Activated CD4-positive, alpha-beta T cell treated with anti-CD3 and anti-CD28 coated beads for 1 hour (primary cell): ENCODE results near the gene APCDD1L.

Source experiments
- DNase-seq: peaks from one replicate; pipeline ENCODE4 v3.0.0-alpha.2; 2020

APCDD1L gene

DNA sequence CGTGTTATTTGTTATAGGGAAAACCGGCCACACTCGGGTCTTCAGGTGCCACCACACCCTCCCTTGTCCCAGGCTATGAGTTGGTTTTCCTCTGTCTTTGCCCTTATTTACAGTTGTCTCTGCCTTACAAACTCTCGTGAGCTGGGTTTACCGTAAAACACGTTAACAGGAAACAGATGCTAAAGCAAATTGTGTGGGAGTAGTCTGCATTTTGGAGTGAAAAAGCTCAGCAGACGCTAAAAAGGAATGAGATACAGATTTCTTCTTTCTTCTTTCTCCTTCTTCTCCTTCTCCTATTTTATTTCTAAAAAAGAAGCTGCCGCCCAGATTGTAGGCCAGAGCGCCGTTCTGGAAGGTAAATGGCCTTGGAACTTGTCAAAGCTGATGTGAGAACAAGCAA lies 51.9 kb downstream of the APCDD1L start:
- no peak for DNase-seq

DNA sequence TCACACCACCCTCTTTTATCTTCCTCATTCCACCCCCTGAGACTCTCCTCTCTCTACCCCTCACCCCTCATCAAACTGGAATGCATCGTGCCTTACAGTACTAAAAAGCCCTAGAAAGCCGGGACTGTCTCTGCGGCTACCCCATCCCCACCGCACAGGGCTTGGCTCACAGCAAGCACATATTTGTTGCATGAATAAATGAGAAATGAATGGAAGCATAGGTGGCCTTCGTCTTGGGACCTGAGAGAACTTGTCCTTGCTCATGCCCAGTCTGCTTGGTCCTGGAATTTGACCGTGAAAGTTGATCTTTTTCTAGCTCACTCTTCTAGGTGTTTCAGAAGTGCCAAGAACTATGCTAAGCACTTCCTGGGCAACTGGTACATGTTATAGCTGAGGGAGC lies 53.3 kb downstream of the APCDD1L start:
- no peak for DNase-seq

DNA sequence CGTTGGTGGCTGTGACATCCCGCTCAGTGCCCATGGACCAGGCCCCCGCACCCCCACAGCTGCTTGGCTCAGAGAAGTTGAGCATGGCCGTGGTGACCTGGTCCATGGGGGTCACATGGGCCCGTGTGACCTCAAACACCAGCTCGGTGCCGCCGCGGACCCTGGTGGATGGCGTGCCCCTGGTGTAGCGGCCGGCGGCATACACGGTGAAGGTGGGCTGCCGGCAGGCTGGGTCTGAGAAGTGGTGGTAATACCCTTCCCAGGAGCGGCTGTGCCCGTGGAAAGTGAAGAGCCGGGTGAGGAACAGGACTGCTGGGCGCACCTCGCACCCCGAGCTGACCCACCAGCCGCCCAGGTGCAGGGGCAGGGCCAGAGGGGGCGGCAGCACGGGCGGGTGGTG lies 54.1 kb downstream of the APCDD1L start:
- no peak for DNase-seq

DNA sequence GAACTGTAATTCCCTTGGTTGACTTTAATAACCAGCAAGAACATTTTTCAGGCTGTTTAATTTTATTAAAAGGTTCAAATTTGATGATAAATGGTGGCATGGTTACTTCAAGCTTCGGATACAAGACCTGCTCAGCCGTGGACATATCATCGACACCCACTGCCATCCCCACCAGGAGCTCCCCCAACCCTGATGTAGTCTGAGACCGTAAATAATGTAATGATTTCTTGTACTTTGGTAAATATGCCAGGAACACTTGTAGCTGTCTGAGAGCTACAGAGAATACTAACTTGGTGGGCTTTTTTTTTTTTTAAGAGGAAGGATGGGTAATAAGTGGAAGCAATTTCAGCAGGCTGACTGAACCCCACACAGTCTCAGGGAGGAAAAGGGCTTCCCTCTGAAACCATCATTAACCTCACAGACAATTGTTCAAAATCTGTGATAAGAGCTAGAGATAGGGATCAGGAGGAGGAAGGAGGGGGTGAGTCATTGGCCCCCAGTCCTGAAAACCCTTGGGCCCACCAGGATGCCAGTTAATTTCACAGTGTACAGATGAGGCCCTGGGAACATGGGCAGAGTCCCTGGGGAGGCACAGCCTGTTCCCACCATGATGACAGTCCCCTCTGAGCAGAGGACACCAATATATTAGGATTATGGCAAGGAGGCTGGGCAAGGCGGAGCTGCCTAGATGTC lies 56.0 kb downstream of the APCDD1L start:
- no peak for DNase-seq

DNA sequence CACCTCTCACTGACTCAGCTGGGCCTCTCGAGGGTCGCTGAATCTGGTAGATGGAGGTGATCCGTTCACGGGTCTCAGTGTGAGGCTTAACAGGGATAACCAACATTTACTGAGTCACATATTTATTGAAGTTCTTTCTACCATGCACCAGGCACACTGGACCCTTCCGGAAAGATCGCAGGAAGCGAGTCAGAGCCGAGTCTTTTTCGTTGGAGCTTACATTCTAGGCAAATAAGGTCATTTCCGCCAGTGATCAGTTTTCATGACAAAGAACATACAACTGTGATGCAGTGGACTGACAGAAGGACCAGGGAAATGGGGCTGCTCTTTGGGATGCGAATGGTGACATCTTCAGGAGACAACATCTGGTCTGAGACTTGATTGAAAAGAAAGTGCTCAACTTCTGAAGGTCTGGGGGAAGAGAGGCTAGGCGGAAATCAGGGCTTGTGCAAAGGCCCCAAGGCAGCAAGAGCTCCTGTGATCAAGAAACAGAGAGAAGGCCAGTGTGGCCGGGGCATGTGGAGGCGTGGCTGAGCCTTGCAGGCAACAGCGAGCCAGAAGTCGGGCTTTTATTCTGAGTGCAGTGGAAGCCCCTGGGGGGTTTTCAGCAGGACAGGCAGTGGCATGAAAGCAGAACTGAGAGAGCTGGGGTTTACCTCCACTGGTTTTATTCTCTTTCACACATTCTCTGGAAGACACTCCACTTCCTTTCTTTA lies 56.7 kb downstream of the APCDD1L start:
- DNase-seq = no peak

DNA sequence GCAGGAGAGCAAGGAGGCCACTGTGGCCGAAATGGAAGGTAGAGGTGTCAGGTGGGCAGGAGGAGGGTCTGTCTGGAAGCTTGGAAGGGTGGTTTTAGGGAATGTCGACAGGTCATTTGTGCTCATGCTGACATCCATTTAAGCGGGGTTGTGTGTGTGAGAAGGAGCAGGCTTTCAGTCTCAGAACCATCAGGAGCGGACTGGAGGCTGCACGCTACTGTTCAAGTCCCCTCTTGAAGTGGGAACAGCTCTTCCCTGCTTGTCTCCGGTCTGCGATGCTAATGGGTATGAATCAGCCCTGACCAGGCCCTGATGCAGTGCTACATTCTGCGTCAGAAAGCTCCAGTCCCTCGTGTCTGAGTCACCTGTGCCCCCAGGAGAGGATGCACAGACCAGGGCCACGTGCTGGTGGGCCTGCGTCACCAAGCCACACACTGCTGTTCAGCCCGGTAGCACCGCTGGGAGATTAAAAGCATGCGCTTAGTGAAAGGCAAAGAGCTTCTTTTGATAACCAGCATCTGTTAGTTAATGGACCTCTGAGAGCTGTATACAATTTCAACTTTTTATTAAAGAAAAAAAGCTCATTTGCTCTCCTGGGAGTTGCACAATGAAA lies 58.0 kb downstream of the APCDD1L start:
- DNase-seq = no peak

DNA sequence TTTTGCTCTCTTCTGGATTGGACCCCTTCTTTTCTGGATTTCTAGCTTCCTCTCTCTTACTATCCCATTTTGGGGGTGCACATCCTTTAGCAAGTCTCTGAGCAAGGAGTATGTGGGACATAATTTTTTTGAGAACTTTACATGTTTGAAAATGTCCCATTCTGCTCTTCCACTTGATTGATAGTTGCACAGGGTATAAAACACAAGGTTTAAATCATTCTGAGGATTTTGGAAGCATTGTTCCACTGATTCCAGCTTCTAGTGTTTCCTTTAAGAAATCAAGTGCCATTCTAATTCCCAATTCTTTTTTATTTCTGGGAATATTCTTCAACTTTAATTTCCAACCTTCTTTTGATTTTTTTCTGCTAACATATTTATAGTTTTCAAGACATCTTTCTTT lies 60.7 kb downstream of the APCDD1L start:
- DNase-seq = no peak

DNA sequence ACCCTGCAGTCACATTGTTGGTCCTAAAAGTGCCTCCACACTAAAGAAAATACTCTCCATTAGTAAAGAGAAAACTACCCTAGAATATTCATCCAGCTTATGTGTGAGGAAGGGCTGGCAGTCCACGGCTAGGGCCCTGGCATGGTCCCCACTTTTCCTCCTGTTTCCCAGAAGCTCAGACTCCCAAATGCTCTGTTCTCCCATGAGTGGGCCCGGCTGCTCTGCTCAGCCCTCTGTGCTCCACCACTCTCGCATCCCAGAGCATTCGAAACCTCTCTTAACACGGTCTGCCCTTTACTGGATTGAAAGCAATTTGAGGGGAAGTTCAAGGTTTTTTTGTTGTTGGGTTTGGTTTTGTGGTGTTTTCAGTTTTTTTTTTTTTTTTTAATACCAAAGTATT lies 61.8 kb downstream of the APCDD1L start:
- no peak for DNase-seq

DNA sequence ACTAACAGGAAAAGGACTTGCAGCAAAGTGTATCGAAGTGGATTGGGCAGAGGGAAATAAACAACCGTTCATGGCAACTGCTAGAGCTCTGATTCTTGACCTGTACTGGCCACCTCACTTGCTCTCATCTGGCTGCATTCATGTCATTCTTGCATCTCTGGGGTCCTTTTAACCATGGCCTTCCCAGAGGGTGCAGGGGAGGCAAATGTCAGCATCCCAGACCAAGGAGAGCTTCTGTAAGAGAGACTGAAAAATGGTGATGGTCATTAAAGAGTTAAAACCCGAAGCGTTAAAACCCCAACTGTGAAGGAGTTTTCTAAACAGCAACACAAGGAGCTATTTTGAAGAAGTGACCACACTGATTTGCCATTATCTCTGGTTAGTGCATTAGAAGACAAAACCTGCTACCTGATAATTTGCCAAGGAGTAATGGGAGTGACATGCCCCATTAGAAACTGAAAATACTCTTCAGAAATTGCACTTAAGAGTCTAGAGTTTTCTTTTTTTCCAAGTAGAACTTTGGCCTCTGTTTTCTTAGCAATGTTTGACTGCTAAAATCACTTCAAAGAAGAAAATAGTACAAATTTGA lies 62.4 kb downstream of the APCDD1L start:
- DNase-seq = no peak

DNA sequence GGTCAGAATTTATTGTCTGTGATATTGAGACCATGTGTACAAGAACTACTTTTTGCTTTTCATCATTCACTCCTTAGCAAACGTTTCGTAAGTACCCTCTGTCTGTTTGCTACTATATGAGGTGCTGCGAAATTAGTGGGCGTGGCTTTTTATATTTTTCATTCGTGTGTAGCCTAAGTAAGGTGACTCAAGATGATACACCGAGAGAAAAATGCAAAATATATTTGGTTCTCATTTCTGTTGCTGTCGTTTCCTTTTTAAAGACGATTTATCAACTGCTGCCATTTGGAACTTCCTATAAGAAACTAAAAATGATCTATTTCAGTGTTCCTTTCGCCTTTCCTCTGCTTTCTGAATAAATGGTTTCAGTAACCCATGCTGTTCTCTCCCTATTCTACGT lies 64.9 kb downstream of the APCDD1L start:
- no peak for DNase-seq

DNA sequence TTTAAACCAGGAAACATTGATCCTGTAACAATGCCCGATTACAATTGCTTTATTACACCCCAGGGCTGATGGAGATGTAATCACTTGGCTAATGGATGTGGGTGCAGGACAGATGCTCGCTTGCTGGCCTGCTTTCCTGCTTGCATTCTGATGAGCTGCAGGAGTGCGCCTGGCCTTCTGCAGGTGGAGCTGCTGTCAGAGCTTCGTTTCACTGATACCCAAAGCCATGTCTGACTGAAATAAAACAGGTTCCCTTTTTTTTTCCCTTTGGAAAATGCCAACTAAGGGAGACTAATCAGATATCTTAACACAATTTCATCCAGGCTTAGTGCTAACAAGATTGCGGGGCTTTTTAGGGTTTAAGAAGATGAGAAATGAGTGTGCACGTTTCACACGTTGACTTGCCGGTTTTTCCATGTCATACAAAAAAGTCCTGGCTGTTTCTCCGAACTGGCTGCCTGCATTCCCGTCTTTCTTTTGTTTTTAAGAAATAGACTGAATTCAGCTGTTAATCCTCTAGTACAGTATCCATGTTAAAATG lies 65.4 kb downstream of the APCDD1L start:
- DNase-seq = no peak

DNA sequence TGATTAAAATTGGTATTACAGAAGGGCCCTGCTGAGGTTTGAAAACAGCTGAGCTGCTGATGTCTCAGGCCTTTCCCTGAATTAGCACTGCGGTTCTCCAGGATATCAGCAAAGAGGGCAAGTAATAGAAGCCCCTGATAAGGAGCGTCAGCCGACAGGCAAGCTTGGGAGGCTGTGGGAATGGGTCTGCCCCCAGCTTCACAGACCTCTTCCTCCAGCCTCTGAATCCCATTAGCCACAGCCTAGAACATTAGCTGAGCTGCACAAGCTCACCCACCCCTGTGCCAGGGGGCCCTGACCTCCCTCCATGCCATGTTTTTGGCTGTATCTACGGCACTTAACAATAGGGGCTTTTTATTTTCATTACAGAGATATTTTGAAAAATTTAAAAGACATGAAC lies 66.2 kb downstream of the APCDD1L start:
- DNase-seq = no peak

DNA sequence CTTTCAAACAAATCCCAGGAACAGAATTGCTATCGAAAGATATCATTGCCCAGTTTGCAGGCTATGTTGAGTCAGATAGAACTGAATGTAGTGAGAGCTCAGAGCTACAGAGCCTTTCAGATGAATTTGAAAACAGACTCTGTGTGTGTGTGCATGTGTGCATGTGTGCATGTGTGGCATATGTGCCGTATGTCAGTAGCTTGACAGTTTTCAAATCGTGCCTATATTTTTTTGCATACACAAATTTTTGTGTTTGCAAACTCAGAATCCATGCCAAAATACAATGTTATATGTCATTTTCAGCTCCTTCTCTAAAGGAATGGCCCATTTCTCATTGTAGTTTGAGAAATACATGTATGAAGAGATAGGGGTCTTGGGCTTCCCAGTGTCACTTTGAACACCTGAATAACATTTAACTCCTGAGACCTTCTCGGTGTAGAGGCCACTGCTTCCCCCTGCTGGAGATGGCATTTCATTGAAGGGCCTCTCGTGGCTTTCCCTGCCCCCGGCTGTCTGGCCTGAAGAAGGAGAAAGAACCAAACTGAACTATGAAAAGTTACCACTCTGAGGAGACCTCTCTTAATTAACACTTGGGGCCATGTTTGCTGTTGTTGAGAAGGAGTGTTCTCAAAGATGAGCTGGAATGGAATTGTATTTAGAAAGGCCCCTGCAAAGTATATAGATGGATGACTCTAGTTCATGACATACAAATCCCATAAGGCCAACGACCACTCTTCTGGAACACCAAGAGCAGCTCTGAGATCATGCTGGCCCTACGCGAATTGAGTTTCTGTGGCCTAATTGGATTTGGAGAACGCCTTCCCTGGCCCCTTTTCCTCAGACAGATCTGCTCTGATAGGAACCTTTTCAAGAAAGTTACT lies 67.4 kb downstream of the APCDD1L start:
- peak; percentile 35 for DNase-seq

DNA sequence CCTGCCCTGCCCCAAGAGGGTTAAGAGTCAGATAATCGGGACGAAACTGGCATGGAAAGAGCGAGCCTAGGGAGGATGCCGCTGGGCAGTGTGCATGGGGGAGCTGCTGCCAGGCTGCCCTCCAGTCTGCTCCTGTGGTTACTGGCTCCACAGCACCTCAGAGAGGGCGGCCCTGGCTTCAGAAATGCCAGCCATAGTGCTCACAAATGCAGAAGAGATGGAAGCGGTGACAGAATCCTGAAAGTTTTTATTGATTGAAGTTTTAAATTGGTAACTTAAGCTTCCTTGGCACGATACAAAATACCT lies 68.3 kb downstream of the APCDD1L start:
- no peak for DNase-seq

DNA sequence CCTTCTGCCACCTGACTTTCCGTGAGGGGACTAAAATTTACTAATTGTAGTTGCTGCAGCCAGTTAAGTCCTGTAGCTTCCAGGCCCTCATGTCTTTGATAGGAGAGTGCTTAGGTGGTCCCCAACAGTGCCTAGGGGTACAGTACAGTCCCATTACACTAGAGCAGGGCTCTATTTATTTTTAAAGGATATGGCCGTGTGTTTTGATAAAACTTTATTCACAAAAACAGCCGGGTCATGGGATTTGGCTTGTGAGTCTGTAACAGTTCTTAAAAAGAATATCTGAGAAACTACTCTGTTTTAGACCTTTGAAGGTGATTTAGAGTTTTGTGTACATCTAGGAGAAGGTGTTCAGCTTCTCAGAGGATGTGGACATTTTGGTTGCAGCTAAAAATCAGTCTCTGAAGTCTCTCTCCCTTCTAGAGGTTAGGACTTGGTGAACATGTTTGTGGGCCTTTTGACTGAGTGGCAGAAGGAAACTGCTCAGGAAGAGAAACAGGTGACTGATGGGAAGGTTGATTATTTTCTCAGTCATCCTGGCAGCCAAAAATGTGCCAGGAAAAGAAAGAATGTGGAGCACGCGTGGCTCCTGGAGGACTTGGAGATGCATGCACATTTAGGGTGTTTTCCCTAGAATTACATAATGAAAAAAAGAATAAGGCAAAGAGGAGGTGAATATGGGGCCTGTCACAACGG lies 68.8 kb downstream of the APCDD1L start:
- no peak for DNase-seq

DNA sequence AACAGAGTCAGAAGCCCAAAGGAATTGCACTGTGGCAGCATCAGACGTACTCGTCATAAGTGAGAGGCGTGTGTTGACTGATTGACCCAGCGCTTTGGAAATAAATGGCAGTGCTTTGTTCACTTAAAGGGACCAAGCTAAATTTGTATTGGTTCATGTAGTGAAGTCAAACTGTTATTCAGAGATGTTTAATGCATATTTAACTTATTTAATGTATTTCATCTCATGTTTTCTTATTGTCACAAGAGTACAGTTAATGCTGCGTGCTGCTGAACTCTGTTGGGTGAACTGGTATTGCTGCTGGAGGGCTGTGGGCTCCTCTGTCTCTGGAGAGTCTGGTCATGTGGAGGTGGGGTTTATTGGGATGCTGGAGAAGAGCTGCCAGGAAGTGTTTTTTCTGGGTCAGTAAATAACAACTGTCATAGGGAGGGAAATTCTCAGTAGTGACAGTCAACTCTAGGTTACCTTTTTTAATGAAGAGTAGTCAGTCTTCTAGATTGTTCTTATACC lies 70.4 kb downstream of the APCDD1L start:
- DNase-seq = no peak

DNA sequence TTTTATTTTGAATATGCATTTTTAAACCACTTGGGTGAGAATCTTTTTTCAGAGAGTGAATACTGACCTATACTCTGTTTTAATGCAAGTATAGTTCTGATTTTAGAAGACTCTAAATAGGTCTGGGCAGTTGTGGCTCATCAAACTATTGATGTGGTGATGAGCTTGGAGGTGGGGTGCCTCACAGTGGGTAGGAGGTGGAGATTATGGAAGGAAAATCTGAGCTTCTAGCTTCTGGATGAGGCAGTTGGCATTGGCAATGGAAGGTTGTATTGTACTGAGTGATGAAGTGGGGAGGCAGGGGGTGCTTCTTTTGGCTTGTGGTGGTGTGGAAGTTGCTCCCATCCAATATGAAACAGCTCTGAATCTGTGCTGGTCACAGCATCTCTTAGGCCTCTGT lies 73.5 kb downstream of the APCDD1L start:
- no peak for DNase-seq

DNA sequence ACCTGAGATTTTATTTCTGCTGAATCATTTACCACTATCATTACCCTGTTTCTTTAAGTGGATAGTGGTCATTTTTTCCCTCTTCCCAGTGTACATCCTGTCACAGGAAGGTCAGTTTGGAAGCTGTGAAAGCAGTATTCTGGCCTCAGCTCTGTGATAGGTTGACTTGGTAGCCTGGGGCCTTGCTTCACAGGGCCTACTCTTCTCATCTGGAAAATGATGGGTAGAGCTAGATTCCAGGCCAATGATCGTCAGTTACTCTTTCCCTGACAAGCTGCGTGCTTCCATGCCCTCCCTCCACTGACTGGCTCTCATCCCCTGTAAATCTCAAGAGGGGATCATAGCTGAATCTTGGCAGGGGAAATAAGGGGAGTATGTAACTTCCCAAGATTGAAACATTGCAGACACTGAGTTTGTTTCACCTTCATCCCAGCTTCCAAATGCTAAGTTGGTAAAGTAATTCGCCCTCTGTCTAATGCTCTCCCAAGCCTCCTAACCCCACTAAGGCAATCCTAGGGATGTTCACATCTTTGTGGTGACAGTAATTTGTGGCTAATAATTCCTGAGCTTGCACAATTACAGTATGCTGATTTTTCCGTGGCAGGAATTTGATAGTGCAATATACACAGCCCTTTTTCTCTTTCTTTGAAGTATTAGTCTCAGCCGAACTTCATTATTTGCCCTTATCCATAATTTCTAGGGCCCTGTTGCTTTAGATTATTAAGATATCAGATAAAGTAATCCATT lies 75.0 kb downstream of the APCDD1L start:
- no peak for DNase-seq

DNA sequence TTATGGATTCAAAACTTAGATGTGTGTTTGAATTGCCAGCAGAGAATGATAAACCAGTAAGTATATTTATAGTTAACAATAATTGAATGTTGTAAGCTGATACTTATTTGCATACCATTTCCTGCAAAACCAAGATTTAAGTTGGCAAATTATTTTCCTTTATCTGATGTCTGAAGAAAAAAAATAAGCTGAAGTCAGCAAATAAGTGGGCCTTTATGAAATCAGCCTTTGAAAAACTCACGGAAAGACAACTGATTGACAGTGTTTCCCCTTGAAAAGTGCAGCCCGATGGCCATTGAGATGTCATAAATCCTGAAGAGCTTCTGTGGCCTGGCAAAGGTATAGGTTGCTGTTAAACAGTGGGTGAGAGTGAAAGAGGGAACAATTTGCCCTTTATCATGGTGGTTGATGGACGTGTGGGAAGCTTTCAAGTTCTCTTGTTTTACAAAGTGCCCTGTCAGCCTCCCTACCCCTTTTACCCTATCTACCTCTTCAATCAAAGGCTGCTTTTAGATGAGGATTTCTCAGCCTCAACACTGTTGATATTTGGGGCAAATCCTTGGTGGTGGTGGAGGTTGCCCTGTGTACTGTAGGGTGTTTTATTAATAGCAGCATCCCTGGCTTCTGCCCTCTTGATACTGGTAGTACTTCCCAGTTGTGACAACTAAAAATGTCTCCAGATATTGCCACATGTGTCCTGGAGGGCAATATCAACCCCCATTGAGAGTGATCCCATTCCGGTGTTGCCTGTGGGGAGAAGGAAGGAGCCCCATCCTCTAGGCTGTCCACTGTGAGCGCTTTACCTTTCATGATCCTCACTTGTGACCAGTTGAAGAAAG lies 76.0 kb downstream of the APCDD1L start:
- DNase-seq = no peak
